ENCODE data around the gene IL17RC.

DNA sequence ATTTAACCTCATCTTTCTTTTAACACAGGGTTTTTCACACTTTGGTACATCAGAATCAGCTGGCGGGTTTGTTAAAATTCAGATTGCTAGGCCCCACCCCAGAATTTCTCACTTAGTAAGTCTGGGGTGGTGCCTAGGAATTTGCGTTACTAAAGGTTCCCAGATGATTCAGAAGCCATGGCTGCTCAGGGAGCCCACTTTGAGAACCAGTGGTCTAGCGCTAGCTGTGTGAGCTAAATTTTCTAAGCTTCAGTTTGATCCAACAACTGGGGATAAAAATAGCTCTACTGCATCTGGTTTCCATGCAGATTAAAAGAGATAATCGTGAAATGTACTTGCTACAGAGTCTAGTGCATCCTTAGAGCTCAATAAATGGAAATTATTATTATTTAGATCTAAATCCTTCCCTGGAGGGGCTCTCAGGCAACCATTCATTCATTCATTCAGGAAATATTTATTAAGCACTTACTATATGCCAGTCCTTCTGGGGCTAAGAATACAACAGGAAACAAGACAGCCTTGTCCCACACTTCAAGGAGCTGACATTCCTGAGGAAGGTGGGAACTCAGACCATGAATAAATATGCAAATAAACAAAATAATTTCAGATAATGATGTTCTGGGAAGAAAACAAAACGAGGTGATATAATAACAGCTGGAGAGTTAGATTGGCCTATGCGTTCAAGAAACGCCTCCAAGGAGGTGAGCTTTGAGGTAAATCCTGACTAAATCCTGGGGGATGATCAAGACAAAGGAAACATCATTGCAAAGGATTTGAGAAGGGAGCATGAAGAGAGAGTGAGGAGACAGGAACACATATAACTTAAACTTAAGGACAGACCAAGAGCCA lies 33.0 kb upstream of the IL17RC start:
- TF ChIP-seq ZNF274 (IDR thresholded peaks at IDR 0.05; ENCODE audit: low read depth, low read length): no peak
- TF ChIP-seq YY1 (IDR thresholded peaks at IDR 0.05; ENCODE audit: insufficient read depth, insufficient read length): no peak
- TF ChIP-seq SUZ12 (IDR thresholded peaks at IDR 0.05; ENCODE audit: extremely low read depth, insufficient read depth, insufficient read length): no peak
